H1 (cell line): ENCODE measurements around the gene ECPAS. TPM values are rescaled to one million over a fixed set of nuclear protein-coding genes. Genes with fewer than 3 reads are reported as not detected.

ENCODE experiments used
- CTCF ChIA-PET: fragments of 300-600 bp; sonication (Branson Sonifier 250); formaldehyde crosslinking; loops from one replicate; lab custom pipeline; 2021; ENCODE audit not compliant: partially characterized antibody; lab: Charles Lee
- POLR2A ChIA-PET: fragments of 300-600 bp; sonication (Branson Sonifier 250); formaldehyde crosslinking; loops from one replicate; lab custom pipeline; 2021; ENCODE audit warnings: inconsistent platforms; ENCODE audit not compliant: partially characterized antibody; lab: Charles Lee
- DNase-seq, 2 experiments: peaks; one replicate each; pipeline versions ENCODE4 v3.0.0 to v3.0.0-alpha.2; 2010 to 2022; ENCODE audit warnings: low spot score in 2 of 2, low read depth in 1 of 2, mixed read lengths in 1 of 2
- FAIRE-seq: peaks from 2 replicates; lab custom pipeline; 2011; peaks lifted over from hg19 to GRCh38; lab: Jason Lieb, UNC
- H2AFZ ChIP-seq: 2 replicates; pipeline ENCODE4 v1.8.1; 2012; ENCODE audit warnings: low read length, inconsistent platforms
- H2AK5ac ChIP-seq: 2 replicates; pipeline ENCODE4 v1.6.1; 2013; ENCODE audit warnings: low read depth, low read length
- H2BK120ac ChIP-seq: replicated peaks from 2 replicates; pipeline ENCODE3; 2013; ENCODE audit warnings: low read depth, low read length, inconsistent platforms
- H2BK12ac ChIP-seq: 2 replicates; pipeline ENCODE4 v1.6.1; 2013; ENCODE audit warnings: low read depth, low read length
- H2BK15ac ChIP-seq: 2 replicates; pipeline ENCODE4 v1.6.1; 2013; ENCODE audit warnings: low read length
- H2BK20ac ChIP-seq: 2 replicates; pipeline ENCODE4 v1.6.1; 2013; ENCODE audit warnings: low read length
- H2BK5ac ChIP-seq: 2 replicates; pipeline ENCODE4 v1.6.1; 2013; ENCODE audit warnings: low read depth, low read length
- H3K14ac ChIP-seq: 2 replicates; pipeline ENCODE4 v1.6.1; 2013; ENCODE audit warnings: inconsistent platforms; ENCODE audit not compliant: insufficient read length
- H3K18ac ChIP-seq: 2 replicates; pipeline ENCODE4 v1.6.1; 2013; ENCODE audit warnings: low read length; ENCODE audit errors: extremely low read depth
- H3K23ac ChIP-seq: 2 replicates; pipeline ENCODE4 v1.6.1; 2013; ENCODE audit warnings: inconsistent platforms; ENCODE audit not compliant: insufficient read length
- H3K23me2 ChIP-seq: 2 replicates; pipeline ENCODE4 v1.6.1; 2013; ENCODE audit warnings: low read depth, low read length
- H3K27ac ChIP-seq: 2 replicates; pipeline ENCODE4 v1.6.1; 2011; ENCODE audit warnings: low read depth, low read length, inconsistent platforms
- H3K27me3 ChIP-seq, 4 experiments: replicated peaks in 1 of 4; 1 replicate in 1 of 4; 2 replicates in 3 of 4; pipeline versions ENCODE4 v1.6.1 to v1.8.1; 2011 to 2013; ENCODE audit warnings: low read length in 3 of 4, mild to moderate bottlenecking in 3 of 4, inconsistent platforms in 2 of 4, mixed read lengths in 2 of 4, moderate library complexity in 1 of 4; ENCODE audit not compliant: control insufficient read depth in 3 of 4, insufficient read depth in 3 of 4; ENCODE audit errors: extremely low read depth in 1 of 4
- H3K36me3 ChIP-seq, 4 experiments: 2 replicates each; pipeline versions ENCODE4 v1.6.1 to v1.8.1; 2011 to 2013; ENCODE audit warnings: mild to moderate bottlenecking in 4 of 4, low read length in 3 of 4, moderate library complexity in 2 of 4, control low read depth in 1 of 4, inconsistent platforms in 1 of 4; ENCODE audit not compliant: insufficient read depth in 4 of 4, control insufficient read depth in 2 of 4
- H3K4ac ChIP-seq: replicated peaks from 2 replicates; pipeline ENCODE3; 2013; ENCODE audit warnings: low read length, low read depth, mixed read lengths, inconsistent platforms; ENCODE audit not compliant: insufficient read length
- H3K4me1 ChIP-seq, 4 experiments: replicated peaks in 1 of 4; 1 replicate in 1 of 4; 2 replicates in 3 of 4; pipeline versions ENCODE4 v1.6.1 to v1.8.1; 2011 to 2013; ENCODE audit warnings: low read length in 3 of 4, inconsistent platforms in 2 of 4, mixed read lengths in 1 of 4; ENCODE audit not compliant: insufficient read depth in 4 of 4, control insufficient read depth in 3 of 4
- H3K4me2 ChIP-seq, 2 experiments: 2 replicates each; pipeline versions ENCODE4 v1.6.1 to v1.8.1; 2011 to 2013; ENCODE audit warnings: low read depth in 2 of 2, low read length in 2 of 2, control low read depth in 1 of 2, inconsistent platforms in 1 of 2, mild to moderate bottlenecking in 1 of 2; ENCODE audit not compliant: insufficient read depth in 1 of 2
- H3K4me3 ChIP-seq, 4 experiments: fragments of 200-600, 300-600 bp in 1 of 4; sonication (generic), shearing (Covaris generic), sonication (Bioruptor Twin) in 1 of 4; 2 replicates each; pipeline versions ENCODE4 v1.5.1 to v1.8.1; 2011 to 2016; ENCODE audit warnings: low read length in 4 of 4, low read depth in 3 of 4, control low read depth in 2 of 4, inconsistent platforms in 2 of 4, mild to moderate bottlenecking in 2 of 4, mixed read lengths in 1 of 4, moderate library complexity in 1 of 4; ENCODE audit not compliant: insufficient read depth in 2 of 4; ENCODE audit errors: extremely low read depth in 1 of 4
- H3K56ac ChIP-seq: replicated peaks from 2 replicates; pipeline ENCODE3; 2013; ENCODE audit warnings: low read depth, mild to moderate bottlenecking, mixed read lengths, low read length, inconsistent platforms; ENCODE audit not compliant: insufficient read length
- H3K79me1 ChIP-seq: 2 replicates; pipeline ENCODE4 v1.6.1; 2013; ENCODE audit warnings: low read depth, low read length, control low read depth
- H3K79me2 ChIP-seq, 2 experiments: 2 replicates each; pipeline versions ENCODE4 v1.6.1 to v1.8.1; 2012 to 2013; ENCODE audit warnings: low read length in 2 of 2, mild to moderate bottlenecking in 2 of 2, inconsistent platforms in 1 of 2; ENCODE audit not compliant: insufficient read depth in 2 of 2, control insufficient read depth in 1 of 2
- H3K9ac ChIP-seq, 4 experiments: replicated peaks in 1 of 4; 1 replicate in 1 of 4; 2 replicates in 3 of 4; pipeline versions ENCODE4 v1.6.1 to v1.8.1; 2011 to 2013; ENCODE audit warnings: low read depth in 3 of 4, low read length in 3 of 4, control low read depth in 2 of 4, mild to moderate bottlenecking in 2 of 4, moderate library complexity in 2 of 4, inconsistent platforms in 1 of 4; ENCODE audit errors: extremely low read depth in 1 of 4
- H3K9me3 ChIP-seq, 2 experiments: 2 replicates each; pipeline versions ENCODE4 v1.6.1 to v1.8.1; 2012 to 2013; ENCODE audit warnings: mild to moderate bottlenecking in 2 of 2, moderate library complexity in 2 of 2, control low read depth in 1 of 2, inconsistent platforms in 1 of 2, low read depth in 1 of 2, low read length in 1 of 2, mixed read lengths in 1 of 2; ENCODE audit not compliant: insufficient read depth in 2 of 2
- H4K20me1 ChIP-seq, 2 experiments: replicated peaks in 1 of 2; 2 replicates each; pipeline versions ENCODE3 to v1.8.1; 2011 to 2013; ENCODE audit warnings: inconsistent platforms in 2 of 2, low read length in 2 of 2, mild to moderate bottlenecking in 1 of 2; ENCODE audit not compliant: insufficient read depth in 2 of 2, control insufficient read depth in 1 of 2
- H4K5ac ChIP-seq: 2 replicates; pipeline ENCODE4 v1.6.1; 2013; ENCODE audit warnings: low read length, low read depth, mixed read lengths, inconsistent platforms; ENCODE audit not compliant: insufficient read length
- H4K8ac ChIP-seq: 2 replicates; pipeline ENCODE4 v1.8.0; 2013; ENCODE audit warnings: mild to moderate bottlenecking, moderate library complexity, low read length, inconsistent platforms; ENCODE audit not compliant: insufficient read depth; ENCODE audit errors: extremely low read depth
- H4K91ac ChIP-seq: replicated peaks from 2 replicates; pipeline ENCODE3; 2013; ENCODE audit warnings: low read length, mixed read lengths, inconsistent platforms; ENCODE audit not compliant: insufficient read length
- ASH2L ChIP-seq: fragments of 200-600, 300-600 bp; sonication (generic); IDR thresholded peaks from one replicate; pipeline ENCODE4 v1.7.1; 2017; ENCODE audit warnings: low read length
- HDAC2 ChIP-seq, 2 experiments: fragments of 300-600 bp in 1 of 2; sonication (generic) in 1 of 2; IDR thresholded peaks; 2 replicates each; pipeline ENCODE4 v1.6.1; 2011 to 2012; ENCODE audit warnings: low read depth in 2 of 2, low read length in 2 of 2, mild to moderate bottlenecking in 2 of 2, moderate library complexity in 2 of 2, borderline replicate concordance in 1 of 2, inconsistent platforms in 1 of 2
- JUN ChIP-seq: IDR thresholded peaks from 2 replicates; pipeline ENCODE4 v1.6.1; 2011; ENCODE audit warnings: low read depth, mild to moderate bottlenecking, improper control_type of control experiment, low read length
- POLR2AphosphoS5 ChIP-seq: IDR thresholded peaks from 2 replicates; pipeline ENCODE4 v1.6.1; 2011; ENCODE audit warnings: low read depth, low read length
- WGBS, 2 experiments: shearing (Covaris generic) in 1 of 2; methylation state at CpG; one replicate each; pipeline versions ENCODE4 v1.1.6 to v1.1.7; 2013 to 2015; ENCODE audit warnings: low lambda C conversion rate in 2 of 2, mixed read lengths in 2 of 2, inconsistent platforms in 1 of 2, low coverage in 1 of 2, missing lambda C conversion rate in 1 of 2; ENCODE audit not compliant: insufficient replicate concordance in 2 of 2, insufficient coverage in 1 of 2, insufficient read length in 1 of 2; ENCODE audit errors: extremely low coverage in 1 of 2, missing lambda C conversion rate in 1 of 2; 5-methylcytosine and 5-hydroxymethylcytosine counted together
- polyA plus RNA-seq, 7 experiments: library from polyadenylated mRNA; depleted of rRNA in 3 of 7; stranded (reverse) in 5 of 7; unstranded in 2 of 7; fragments of >200 nt in 5 of 7; fragments of 200-250 nt in 2 of 7; gene quantifications; 1 replicate in 5 of 7; 2 replicates in 1 of 7; 4 replicates in 1 of 7; pipeline versions ENCODE4 v1.2.1 to v1.2.3, GENCODE V29; 2011 to 2013; ENCODE audit warnings: missing spikeins in 2 of 7, mixed read lengths in 2 of 7
- total RNA-seq: library from RNA; stranded (reverse); fragmentation: NEBNext Ultra II Directional; extraction: Animal tissue kit (Norgen Biotek cat#: 25700); gene quantifications from 2 replicates; pipeline ENCODE4 v1.2.1, GENCODE V29; 2021

The ECPAS gene
- total and polyA plus RNA-seq, 2 of the 8 experiments (the other 6 are each of a cell fraction or from before 2014, with no cell fraction given), result 20.9 to 131 TPM

DNA sequence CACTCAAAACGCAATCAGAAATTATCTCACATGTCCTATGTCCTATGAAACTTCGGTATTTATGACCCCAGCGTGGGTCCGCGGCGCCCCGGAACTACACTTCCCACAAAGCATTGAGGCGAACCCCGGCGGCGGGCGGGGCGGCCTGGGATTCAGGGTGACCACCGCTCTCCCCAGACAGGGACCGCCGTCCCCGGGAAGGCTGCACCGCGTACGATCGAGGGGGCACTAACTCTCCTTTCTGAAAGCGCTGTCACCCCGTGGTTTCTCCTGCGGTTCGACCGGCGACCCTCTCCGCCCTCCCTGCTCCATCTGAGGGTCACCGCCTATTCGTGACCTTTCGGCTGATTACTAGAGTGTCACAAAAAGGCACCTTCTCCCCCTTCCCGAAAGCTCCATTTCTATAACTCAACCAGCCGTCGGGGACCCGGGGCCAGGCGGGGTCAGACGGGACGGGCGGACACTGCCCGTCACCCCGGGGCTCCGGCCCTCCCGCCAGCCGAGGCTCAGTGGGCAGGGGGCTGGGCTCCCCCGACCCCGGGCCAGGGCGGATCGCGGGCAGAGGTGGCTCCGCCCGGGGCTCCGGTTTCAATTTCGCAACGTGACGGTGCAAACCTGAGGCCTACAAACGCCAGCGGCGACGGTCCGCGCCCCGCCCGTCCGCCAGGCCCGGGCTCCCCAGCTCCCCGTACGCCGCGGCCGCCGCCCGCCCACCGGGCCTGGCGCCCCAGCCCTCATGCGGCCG, 1.3 kb downstream of the ECPAS start:
- peak overlapping the region; percentile 44 for H3K18ac ChIP-seq
- H4K8ac ChIP-seq, result peak overlapping the region; percentile 90; the same call in 1 of the 2 replicates
- FAIRE-seq, result no peak
- H4K5ac ChIP-seq, result peak overlapping the region; percentile 48
- H2AFZ ChIP-seq, result no peak overlapping the region; the same call in 1 of the 2 replicates
- DNase-seq, result peak in 1 of 2 experiments; percentile 86
- peaks cover 0 to 4% (median 4%) of the 10 kb centered on the region in 4 experiments; a peak in 4 of 7 replicates for H3K4me1 ChIP-seq
- H2BK12ac ChIP-seq, result 0 out of 2 replicates have a peak overlapping the region, but pooled peaks have one; percentile 86
- H2BK5ac ChIP-seq, result peak overlapping the region; percentile 72; the same call in 1 of the 2 replicates
- WGBS, 2 experiments, result 2% methylated on average over 48 of the region's 76 CpGs; no CpG with 5 or more reads in 1 of the 2 experiments
- peak overlapping the region; percentile 42 for H3K56ac ChIP-seq
- no peaks in the 10 kb centered on the region for H3K27me3 ChIP-seq
- H3K4me3 ChIP-seq, result peak overlapping the region; percentile 67 to 91 (median 80)
- peak overlapping the region; percentile 63 to 83 for H3K4me2 ChIP-seq
- no peak overlapping the region for H2AK5ac ChIP-seq
- H3K9ac ChIP-seq, result peak overlapping the region; percentile 57 to 99 (median 64); a peak in 6 of 7 replicates
- H3K14ac ChIP-seq, result no peak overlapping the region
- peak overlapping the region; percentile 55; the same call in 1 of the 2 replicates for H3K27ac ChIP-seq
- peak overlapping the region; percentile 22 for H4K91ac ChIP-seq
- H3K4ac ChIP-seq, result no peak overlapping the region
- ChIA-PET CTCF (no interaction called here), POLR2A (interaction anchor here (0.6 to 5.0 kb wide), 24 partner anchors 8 to 134 kb away, joined by 3 to 64 read pairs (median 3); partner anchors contain the start of genes PTGR1 and ZNF483)
- peaks cover 15 to 55% of the 10 kb centered on the region in 2 experiments for H3K79me2 ChIP-seq
- no peaks in the 10 kb centered on the region for H3K79me1 ChIP-seq
- no peak overlapping the region for H2BK15ac ChIP-seq
- H3K9me3 ChIP-seq, result no peaks in the 10 kb centered on the region
- peaks cover 2% of the 10 kb centered on the region; the same call in 1 of the 2 replicates for H3K23me2 ChIP-seq
- H3K23ac ChIP-seq, result no peak overlapping the region
- H4K20me1 ChIP-seq, result peaks cover 0 to 2% of the 10 kb centered on the region in 2 experiments
- no peak overlapping the region for H2BK120ac ChIP-seq
- no peak overlapping the region for H2BK20ac ChIP-seq
- H3K36me3 ChIP-seq, result no peaks in the 10 kb centered on the region
- TF ChIP-seq ASH2L (peak; percentile 78), POLR2AphosphoS5 (peak; percentile 81), HDAC2 (IDR thresholded peaks at IDR 0.05; ENCODE audit: borderline replicate concordance in 1 of 2, low read depth in 2 of 2, low read length in 2 of 2) (peak in 1 of 2 experiments; percentile 80; a peak in 2 of 4 replicates), JUN (no peak)
